CD4-positive, alpha-beta T cell treated with Interleukin-17A for 1 hour (primary cell): ENCODE data around the gene NHS.

Experiments used
- DNase-seq: peaks from one replicate; pipeline ENCODE4 v3.0.0-alpha.2; 2020

The NHS gene

DNA sequence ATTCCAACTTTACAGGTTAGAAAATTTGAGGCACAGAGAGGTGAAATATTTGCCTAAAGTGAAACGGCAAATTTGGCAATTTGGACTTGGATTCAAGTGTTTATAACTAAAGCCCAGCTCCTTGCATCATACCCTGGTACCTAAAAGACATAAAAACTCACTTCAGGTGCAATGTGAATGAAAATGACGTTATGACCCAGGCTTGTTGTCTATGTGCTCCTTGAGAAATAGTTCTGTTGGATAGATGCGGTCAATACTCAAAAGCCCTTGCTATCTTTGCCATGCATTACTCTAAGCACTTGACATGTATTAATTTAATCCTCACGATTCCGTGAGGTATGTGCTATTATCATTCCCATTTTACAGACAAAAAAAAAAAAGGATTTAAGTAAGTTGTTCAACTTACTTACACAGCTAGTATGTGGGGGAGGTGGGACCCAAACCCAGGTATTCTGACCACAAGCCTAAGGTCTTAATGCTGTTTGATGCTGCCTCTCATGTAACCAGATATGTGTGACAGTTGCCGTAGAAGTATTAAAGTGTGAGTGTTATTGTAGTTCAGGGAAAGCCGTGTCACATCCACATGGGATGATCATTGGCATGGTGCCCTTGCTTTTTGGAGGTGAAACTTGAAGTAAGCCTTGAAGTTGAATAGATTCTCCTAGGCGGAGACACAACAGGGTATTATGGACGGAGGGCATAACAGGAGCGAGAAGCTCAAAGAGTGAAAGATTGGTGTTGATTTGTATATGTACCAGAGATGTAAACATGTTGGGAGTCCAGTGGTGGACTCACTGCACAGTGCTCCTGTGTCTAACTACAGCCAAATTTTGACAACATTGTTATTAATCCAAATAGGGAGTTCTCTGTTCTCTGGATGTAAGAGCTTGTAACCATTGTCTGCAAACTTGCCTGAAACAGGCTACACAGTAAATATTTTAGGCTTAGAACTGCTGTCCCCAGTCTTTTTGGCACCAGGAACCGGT lies 365.4 kb downstream of the NHS start:
- no peak for DNase-seq

DNA sequence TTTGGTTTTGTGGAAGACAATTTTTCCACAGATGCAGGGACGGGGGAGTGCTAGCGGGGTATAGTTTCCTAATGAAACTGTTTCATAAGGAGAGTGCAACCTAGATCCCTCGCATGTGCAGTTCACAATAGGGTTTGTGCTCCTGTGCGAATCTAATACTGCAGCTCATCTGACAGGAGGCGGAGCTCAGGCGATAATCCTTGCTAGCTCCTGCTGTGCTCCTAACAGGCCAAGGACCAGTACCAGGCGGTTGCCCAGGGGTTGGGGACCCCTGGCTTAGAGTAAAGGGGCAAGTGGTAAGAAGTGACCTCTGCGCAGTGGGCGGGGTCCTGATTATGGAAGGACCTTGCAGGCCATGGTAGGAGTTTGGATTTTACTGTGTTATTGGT lies 366.1 kb downstream of the NHS start:
- DNase-seq: no peak

DNA sequence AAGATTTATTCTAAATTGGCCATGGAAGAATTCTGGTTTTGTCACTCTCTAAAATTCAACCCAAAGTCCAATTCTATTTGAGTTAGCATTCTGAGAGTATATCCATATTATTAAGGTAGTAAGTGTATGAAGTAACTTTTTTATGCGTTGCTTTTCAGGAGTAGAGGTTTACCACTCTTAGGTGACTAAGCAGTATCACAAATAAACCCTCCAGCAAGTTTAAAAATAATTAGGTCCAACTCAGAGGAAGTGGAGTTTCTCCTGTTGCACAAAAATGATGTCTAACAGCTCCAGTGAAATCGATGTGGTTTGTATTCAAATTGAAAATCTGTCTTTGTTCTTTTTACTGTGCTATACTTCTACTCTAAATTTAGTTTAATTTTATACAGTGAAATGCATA lies 368.9 kb downstream of the NHS start:
- DNase-seq: no peak

DNA sequence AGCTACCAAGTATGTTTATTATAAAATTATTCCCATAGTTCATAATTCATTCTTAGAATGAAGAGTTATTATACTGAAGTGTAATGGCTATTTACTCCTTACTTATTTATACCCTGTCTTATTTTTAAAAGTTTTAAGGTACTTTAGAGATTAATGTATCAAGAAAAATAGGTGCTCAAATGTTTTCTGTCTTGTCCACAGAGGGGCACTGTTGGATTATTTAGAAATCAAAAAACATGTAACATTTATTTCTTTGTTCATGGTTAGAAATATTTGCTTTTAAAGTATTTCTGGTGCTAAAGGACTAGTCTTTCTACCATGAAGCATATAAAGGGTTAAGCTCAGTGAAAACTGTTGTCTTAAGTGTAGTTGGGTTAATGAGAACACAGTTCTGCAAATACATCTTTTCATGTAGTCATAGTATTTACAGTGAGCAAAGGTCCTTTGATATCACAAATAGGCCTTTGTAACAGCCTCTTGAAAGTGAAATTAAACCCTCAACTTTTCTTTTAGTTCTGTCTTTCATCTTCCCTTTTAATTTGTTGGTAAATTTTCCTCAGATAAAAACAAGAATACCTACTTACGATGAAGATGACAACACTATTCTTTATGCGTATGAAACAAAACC lies 370.0 kb downstream of the NHS start:
- DNase-seq: peak; percentile 14

DNA sequence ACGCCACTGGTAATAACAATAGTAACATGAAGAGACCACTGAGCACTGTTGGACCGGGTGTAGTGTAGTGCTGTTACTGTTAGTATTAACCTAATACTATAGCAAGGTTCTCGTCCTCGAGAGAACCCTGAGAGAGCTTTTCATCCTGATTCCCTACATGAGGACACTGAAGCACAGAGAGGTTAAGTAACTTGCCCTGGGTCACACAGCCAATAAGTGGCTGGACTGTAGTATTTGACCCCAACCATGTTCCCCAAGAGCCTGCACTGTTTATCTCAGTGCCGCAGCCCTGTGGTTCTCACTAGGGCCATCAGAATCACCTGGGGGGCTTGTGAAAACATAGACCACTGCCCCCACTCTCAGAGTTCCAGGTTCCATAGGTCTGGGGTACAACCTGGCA lies 372.7 kb downstream of the NHS start:
- no peak for DNase-seq

DNA sequence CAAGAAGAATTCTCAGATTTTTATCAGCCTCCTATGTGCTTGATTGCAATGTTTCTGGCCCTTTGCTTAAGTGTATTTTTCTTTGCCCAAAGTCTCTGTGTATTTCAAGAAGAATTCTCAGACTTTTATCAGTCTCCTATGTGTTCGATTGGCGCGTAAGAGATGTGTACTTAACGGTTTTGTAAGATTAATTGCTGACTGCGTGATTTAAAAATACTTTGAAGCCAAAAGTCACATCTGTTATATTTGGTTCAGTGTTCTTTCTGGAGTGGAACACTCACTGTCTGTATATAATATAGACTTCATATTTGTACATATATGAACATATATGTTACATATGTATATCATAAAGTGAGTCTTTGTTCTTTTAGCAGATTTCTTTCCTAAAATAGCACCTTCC lies 373.7 kb downstream of the NHS start:
- no peak for DNase-seq

DNA sequence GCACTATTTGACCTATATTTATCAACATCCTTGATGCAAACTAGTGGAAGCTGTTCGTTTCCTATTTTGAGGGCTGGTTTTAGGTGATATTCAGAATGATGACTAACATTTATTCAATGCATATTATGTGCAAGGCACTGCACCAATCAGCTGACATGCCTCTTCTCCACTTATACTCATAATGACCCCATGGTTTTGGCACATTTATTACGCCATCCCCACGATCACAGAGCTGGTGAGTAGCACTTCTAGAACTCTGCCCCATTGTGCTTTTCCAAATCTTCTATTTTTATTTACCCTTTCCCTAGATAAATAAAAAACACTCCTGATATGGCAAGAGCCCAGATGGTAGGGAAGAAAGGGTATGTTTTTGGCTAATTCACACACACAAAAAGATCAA lies 375.4 kb downstream of the NHS start:
- DNase-seq: no peak

DNA sequence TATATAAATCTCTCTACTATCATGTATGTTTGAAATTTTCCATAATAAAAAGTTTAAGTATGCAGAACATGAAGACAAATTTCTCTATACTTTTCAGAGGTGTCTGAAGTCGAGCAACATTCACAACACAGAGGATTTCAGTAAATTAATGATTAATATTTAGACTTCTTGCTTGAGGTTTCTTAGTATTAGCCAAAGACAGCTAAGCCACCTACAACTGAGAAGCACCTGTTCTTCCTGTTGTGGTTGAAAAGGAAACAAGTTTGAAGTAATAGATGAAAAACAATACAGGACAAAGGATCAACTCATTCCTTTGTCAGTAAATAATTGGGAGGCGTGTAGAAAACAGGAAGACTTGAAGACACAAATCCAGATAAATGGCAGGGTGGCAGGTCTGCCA lies 383.4 kb downstream of the NHS start:
- no peak for DNase-seq

DNA sequence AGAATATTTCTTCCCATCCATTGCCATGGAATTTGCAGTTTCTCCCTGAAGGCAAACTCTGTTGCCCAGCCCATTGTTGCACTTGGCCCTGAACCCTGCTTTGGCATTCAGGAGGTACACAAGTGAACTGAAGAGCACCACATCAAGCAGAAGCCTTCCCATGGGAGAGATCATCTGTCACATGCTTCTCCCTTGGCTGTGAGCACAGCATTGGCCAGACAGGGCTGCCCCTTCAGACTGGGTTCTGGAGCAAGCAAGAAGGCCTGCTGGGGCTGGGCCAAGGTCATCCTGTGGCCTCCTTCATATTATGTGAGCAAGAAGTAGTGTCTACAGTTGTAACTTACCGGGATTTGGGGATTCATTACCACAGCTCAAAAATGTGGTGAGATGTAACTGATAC lies 385.0 kb downstream of the NHS start:
- DNase-seq: no peak

DNA sequence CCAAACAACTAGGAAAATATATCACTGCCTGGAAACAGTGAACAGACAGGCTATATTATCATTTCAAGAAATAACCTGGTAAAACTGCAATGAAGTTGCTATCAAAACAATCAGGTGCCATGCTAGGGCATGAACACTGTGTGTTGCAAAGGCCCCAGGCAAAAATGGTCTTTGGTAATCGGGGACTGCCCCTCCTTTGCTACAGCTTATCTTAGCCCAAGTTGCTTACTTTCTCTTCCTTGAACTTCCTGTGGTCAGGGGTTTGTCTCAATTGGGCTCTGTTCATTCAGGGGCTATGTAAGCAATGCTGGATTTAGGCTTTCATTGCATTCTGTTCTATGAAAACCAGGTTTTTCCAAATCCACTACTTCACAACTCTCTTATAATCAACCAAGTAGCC lies 392.7 kb downstream of the NHS start:
- DNase-seq: no peak

DNA sequence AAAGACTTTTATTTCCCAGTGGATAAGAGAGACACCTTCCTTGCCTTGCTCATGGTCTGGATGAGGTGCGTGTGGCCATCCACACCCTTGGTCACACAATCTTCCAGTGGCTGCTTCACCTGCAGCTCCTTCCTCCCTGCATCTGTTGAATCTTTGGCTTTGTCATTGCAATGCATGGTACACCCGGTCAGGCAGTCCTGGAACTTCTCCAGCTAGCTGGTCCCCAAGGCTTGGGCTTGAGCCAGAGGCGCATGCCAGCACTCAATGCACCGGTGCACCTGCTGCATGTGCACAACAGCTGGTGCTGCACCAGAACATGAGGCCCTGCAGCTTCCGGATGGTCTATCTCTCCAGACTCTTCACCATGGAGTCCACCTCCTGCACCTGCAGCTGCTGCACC lies 394.0 kb downstream of the NHS start:
- DNase-seq: no peak

DNA sequence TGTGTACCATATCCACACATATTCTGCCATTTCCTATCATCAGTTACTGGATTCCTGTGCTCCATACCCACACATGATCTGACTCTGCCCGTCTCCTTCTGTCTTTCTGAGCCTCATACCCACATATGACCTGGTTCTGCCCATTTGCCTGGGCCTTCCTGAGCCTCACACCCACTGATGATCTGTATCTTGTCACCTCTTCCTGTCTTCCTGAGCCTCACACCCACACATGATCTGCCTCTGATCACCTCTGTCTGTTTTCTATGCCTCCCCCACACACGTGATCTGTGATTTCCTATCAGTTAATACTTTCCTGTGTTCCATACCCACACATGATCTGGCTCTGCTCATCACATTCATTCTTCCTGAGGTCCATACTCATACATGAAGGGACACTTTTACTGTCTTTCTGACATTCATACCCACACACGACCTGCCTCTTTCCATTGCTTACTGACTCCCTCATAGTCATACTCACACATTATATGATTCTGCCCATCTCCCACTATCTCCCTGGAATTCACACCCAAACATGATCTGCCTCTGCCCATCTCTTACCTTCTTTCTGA lies 394.8 kb downstream of the NHS start:
- DNase-seq: no peak

DNA sequence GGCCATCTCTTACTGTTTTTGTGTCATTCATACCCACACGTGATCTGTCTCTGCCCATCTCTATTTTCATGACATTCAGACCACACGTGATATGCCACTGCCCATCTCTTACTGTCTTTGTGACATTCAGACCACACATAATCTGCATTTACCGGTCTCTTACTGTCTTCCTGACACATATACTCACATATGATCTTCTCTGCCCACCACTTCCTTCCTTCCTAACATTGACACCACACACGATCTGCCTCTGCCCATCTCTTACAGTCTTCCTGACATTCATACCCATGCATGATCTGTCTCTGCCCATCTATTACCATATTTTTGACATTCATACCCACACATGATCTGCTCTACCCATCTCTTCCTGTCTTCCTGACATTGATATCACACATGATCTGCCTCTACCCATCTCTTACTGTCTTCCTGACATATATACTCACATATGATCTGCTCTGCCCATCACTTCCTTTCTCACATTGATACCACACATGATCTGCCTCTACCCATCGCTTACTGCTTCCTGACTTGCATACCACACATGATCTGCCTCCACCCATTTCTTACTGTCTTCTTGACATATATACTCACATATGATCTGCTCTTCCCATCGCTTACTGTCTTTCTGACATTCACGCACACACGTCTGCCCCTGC lies 398.3 kb downstream of the NHS start:
- DNase-seq: no peak

DNA sequence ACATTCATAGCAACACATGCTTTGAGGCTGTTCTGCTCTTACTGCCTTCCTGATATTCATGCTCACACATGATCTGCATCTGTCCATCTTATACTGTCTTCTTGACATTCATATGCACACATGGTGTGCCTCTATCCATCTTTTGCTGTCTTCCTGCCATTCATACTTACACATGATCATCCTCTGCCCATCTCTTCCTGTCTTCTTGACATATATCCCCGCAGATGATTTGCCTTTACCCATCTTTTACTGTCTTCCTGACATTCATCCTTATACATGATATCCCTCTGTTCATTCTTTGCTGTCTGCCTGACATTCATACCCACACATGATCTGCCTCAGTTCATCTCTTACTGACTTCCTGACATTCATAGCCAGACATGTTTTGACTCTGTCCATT lies 399.1 kb downstream of the NHS start:
- no peak for DNase-seq

DNA sequence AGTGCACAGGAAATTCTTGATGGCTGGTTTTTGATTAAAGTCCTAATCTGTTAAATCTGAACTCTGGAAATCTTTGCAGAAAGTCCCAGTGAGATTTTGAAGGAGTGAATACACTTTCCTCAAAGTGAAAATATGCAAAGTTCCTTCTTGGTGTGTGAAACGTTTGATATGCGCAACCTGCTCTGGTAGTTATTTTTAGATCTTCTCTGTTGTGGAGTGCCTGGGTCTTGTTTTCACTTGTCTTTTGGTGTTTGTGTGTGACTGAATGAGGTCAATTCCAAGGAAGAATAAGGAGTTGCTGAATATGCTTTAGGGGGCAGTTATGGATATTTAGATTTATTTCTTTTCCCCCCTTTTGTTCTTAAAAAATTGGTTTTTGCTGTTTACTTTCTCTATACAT lies 404.0 kb downstream of the NHS start:
- DNase-seq: no peak

DNA sequence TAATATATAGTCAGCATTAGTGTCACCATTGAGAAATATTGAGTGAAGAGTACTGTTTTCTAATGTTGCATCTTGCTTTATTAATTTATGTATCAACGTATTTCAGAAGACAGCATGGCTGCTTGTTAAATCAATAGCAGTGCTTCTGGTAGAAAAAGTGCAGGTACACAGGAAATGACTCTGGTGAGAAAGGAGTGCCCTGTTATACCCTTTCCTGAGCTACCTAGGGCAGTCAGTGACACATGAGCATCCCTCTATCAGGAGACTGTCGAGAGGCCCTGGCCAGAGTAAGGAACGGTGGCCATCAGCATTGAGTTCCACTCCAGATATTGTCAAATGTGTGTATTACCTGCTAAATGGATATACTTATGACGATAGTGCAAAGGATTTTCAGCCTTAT lies 404.4 kb downstream of the NHS start:
- no peak for DNase-seq
